ENCODE measurements around the gene KLF15. TPM values are rescaled to one million over a fixed set of nuclear protein-coding genes. Genes with fewer than 3 reads are reported as not detected.

Gene KLF15
- total RNA-seq, 1 experiment from 2014 or later = not detected

DNA sequence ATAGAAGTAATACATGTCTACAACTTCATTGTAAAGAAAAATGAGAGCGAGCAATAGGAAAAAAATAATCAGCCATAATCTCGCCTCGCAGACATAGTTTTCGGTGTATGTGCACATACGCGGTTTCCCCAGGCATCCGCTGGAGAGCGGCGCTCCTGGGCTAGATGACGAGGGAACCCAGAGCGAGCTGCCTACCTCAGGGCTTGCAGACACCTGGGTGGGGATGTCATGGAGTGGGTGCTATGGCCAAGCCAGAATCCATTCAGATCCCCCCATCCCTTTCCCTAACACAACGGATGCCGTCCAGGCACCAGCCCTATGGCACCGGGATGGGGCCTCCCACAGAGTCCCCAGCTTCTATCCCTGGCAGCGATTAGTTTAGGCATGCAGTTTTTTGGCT lies 33.0 kb upstream of the KLF15 start:
- H4K20me1 ChIP-seq (ENCODE audit: low read length) = no peaks in the 10 kb centered on the region
- ChIA-PET CTCF (no interaction called here), POLR2A (ENCODE audit: unreplicated experiment) (no interaction called here)
- no peak for DNase-seq
- intact Hi-C loops (cut with micrococcal nuclease) = no loop called here
- no peak overlapping the region for H3K27ac ChIP-seq (ENCODE audit: low read length)
- no peak overlapping the region for H2AFZ ChIP-seq (ENCODE audit: low read length)
- H3F3A ChIP-seq (ENCODE audit: low read length, unreplicated experiment) = no peaks in the 10 kb centered on the region
- H3K36me3 ChIP-seq (ENCODE audit: low read depth, low read length) = no peaks in the 10 kb centered on the region
- BruUV-seq (replicated peaks) = no TSS peak
- H3K9me3 ChIP-seq (ENCODE audit: low read length) = no peaks in the 10 kb centered on the region
- no peak overlapping the region for H3K4me2 ChIP-seq (ENCODE audit: low read length)
- TF ChIP-seq EZH2phosphoT487 (IDR thresholded peaks at IDR 0.05; ENCODE audit: borderline replicate concordance, low read length) (no peak), EZH2 (IDR thresholded peaks at IDR 0.05; ENCODE audit: low read length, unreplicated experiment) (no peak)
- TF ChIP-seq, protein P1, sequence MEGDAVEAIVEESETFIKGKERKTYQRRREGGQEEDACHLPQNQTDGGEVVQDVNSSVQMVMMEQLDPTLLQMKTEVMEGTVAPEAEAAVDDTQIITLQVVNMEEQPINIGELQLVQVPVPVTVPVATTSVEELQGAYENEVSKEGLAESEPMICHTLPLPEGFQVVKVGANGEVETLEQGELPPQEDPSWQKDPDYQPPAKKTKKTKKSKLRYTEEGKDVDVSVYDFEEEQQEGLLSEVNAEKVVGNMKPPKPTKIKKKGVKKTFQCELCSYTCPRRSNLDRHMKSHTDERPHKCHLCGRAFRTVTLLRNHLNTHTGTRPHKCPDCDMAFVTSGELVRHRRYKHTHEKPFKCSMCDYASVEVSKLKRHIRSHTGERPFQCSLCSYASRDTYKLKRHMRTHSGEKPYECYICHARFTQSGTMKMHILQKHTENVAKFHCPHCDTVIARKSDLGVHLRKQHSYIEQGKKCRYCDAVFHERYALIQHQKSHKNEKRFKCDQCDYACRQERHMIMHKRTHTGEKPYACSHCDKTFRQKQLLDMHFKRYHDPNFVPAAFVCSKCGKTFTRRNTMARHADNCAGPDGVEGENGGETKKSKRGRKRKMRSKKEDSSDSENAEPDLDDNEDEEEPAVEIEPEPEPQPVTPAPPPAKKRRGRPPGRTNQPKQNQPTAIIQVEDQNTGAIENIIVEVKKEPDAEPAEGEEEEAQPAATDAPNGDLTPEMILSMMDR (conservative IDR thresholded peaks at IDR 0.05; ENCODE audit: low read depth, low read length) = no peak
- no peak overlapping the region for H3K4me3 ChIP-seq (ENCODE audit: low read length)
- 0 out of 2 replicates have a peak, but pooled peaks cover 3% of the 10 kb centered on the region for H3K4me1 ChIP-seq (ENCODE audit: insufficient read depth, low read length)
- no peak overlapping the region for H3K9ac ChIP-seq (ENCODE audit: low read length)
- ATAC-seq = no peak
- no peaks in the 10 kb centered on the region for H3K27me3 ChIP-seq (ENCODE audit: low read length)
- no peaks in the 10 kb centered on the region for H3K79me2 ChIP-seq (ENCODE audit: low read length)
- no peaks in the 10 kb centered on the region for H3K9me2 ChIP-seq (replicated peaks; ENCODE audit: low read length)

DNA sequence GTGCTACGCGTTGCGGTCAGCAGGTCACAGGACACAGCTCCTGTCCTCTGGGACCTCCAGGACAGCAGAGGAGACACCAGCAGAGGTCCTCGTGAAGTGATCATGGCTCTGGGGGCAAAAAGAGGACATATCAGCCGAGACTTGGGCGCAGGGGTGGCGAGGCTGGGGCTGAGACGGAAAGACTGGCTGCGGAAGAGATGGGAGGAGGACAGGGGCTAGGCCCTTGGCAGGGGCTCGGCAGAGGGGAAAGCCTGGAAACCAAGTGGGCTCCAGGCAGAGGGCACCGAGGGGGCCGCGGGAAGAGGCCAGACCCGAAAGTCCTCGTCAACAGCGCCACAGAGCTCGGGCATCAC lies 32.6 kb upstream of the KLF15 start:
- CTCF ChIA-PET = no interaction called here
- no peak for ATAC-seq
- no peak overlapping the region for H3K27ac ChIP-seq (ENCODE audit: low read length)
- POLR2A ChIA-PET (ENCODE audit: unreplicated experiment) = no interaction called here
- no peaks in the 10 kb centered on the region for H3F3A ChIP-seq (ENCODE audit: low read length, unreplicated experiment)
- intact Hi-C loops (cut with micrococcal nuclease) = loop anchor here (1.0 kb wide), 2 partner anchors 130 to 255 kb away; no protein-coding TSS in a partner anchor
- H3K4me1 ChIP-seq (ENCODE audit: insufficient read depth, low read length) = 0 out of 2 replicates have a peak, but pooled peaks cover 3% of the 10 kb centered on the region
- no peaks in the 10 kb centered on the region for H3K9me2 ChIP-seq (replicated peaks; ENCODE audit: low read length)
- no peaks in the 10 kb centered on the region for H3K9me3 ChIP-seq (ENCODE audit: low read length)
- H3K36me3 ChIP-seq (ENCODE audit: low read depth, low read length) = no peaks in the 10 kb centered on the region
- H3K79me2 ChIP-seq (ENCODE audit: low read length) = no peaks in the 10 kb centered on the region
- H3K4me3 ChIP-seq (ENCODE audit: low read length) = peak overlapping the region; percentile 23; the same call in 1 of the 2 replicates
- TF ChIP-seq, protein P1 (conservative IDR thresholded peaks at IDR 0.05; ENCODE audit: low read depth, low read length) = no peak
- TF ChIP-seq EZH2phosphoT487 (IDR thresholded peaks at IDR 0.05; ENCODE audit: borderline replicate concordance, low read length) = no peak
- TF ChIP-seq EZH2 (IDR thresholded peaks at IDR 0.05; ENCODE audit: low read length, unreplicated experiment) = no peak
- BruUV-seq (replicated peaks) = no TSS peak
- peak overlapping the region; percentile 66 for H2AFZ ChIP-seq (ENCODE audit: low read length)
- no peak overlapping the region for H3K9ac ChIP-seq (ENCODE audit: low read length)
- H3K4me2 ChIP-seq (ENCODE audit: low read length) = peak overlapping the region; percentile 92
- no peaks in the 10 kb centered on the region for H4K20me1 ChIP-seq (ENCODE audit: low read length)
- H3K27me3 ChIP-seq (ENCODE audit: low read length) = no peaks in the 10 kb centered on the region
- DNase-seq = no peak

DNA sequence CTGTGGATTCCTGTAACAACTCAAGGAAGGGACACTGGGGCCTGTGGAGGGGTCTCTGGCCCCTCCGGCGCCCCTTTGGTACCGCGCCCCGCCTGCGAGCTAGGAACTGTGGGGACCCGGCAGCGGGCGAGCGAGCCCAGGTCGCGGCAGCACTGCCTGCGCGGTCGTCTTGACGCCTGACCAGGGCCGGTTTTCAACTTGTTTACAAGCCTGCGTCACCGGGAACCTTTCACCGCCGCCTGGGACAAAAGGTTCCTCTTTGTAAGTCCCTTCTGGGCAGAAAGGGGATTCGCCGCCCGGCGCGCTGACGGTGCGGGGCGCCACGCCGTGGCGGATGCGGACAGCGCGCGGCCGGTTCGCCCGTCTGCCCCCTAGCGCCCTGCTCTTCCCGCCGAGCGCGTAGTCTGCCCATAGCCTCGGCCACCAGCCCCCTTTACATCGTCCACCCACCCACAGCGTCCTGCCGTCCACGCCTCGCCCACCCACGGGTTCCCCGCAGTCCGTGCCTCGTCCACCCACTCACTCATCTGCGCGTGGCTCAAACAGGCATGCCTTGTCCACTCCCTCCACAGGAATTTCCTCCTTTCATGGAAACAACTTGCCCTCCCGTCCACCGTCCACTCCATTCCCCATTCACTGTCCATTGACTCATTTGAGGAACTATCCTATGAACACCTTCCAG lies 32.0 kb upstream of the KLF15 start:
- peak overlapping the region; percentile 36 for H3K9ac ChIP-seq (ENCODE audit: low read length)
- no peaks in the 10 kb centered on the region for H3K9me2 ChIP-seq (replicated peaks; ENCODE audit: low read length)
- H3K4me1 ChIP-seq (ENCODE audit: insufficient read depth, low read length) = 0 out of 2 replicates have a peak, but pooled peaks cover 3% of the 10 kb centered on the region
- H4K20me1 ChIP-seq (ENCODE audit: low read length) = no peaks in the 10 kb centered on the region
- peak overlapping the region; percentile 58; the same call in 1 of the 2 replicates for H3K4me3 ChIP-seq (ENCODE audit: low read length)
- peak; percentile 85 for DNase-seq
- CTCF ChIA-PET = interaction anchor here (0.6 kb wide), 2 partner anchors 41 to 131 kb away, joined by 3 to 8 read pairs; no protein-coding TSS in a partner anchor
- intact Hi-C loops (cut with micrococcal nuclease) = loop anchor here (1.0 kb wide), 2 partner anchors 130 to 255 kb away; no protein-coding TSS in a partner anchor
- no peaks in the 10 kb centered on the region for H3F3A ChIP-seq (ENCODE audit: low read length, unreplicated experiment)
- H3K36me3 ChIP-seq (ENCODE audit: low read depth, low read length) = no peaks in the 10 kb centered on the region
- TF ChIP-seq, protein P1 (conservative IDR thresholded peaks at IDR 0.05; ENCODE audit: low read depth, low read length) = peak; percentile 85
- no peak for TF ChIP-seq EZH2phosphoT487 (IDR thresholded peaks at IDR 0.05; ENCODE audit: borderline replicate concordance, low read length)
- ATAC-seq = peak; percentile 94
- H3K4me2 ChIP-seq (ENCODE audit: low read length) = peak overlapping the region; percentile 92
- no peak overlapping the region for H3K27ac ChIP-seq (ENCODE audit: low read length)
- POLR2A ChIA-PET (ENCODE audit: unreplicated experiment) = no interaction called here
- H2AFZ ChIP-seq (ENCODE audit: low read length) = peak overlapping the region; percentile 66
- no peaks in the 10 kb centered on the region for H3K9me3 ChIP-seq (ENCODE audit: low read length)
- H3K79me2 ChIP-seq (ENCODE audit: low read length) = no peaks in the 10 kb centered on the region
- no peaks in the 10 kb centered on the region for H3K27me3 ChIP-seq (ENCODE audit: low read length)
- BruUV-seq (replicated peaks) = no TSS peak

Data from PC-3 (cell line).